Heart right ventricle (tissue), 16 donors: ENCODE measurements around the gene NAT16. TPM values are rescaled to one million over a fixed set of nuclear protein-coding genes. Genes with fewer than 3 reads are reported as not detected.

Experiments used
- ATAC-seq, 8 donors: fragments of 200-7000 bp; cut with Tn5 transposase; one replicate each; pipeline ENCODE4 v1.9.1; 2020; ENCODE audit warnings: mild to moderate bottlenecking in 8 of 8, moderate library complexity in 8 of 8, moderate number of reproducible peaks in 1 of 8
- DNase-seq, 2 donors: peaks; one replicate each; pipeline ENCODE4 v3.0.0-alpha.2; 2020
- H3K27ac ChIP-seq, 10 donors: fragments of 200-600 bp; sonication (generic) in 2 of 10; one replicate each; pipeline versions ENCODE4 v1.5.0 to v1.8.0; 2020 to 2022; ENCODE audit warnings: mild to moderate bottlenecking in 3 of 10
- H3K27me3 ChIP-seq, 7 donors: fragments of 200-600 bp; one replicate each; pipeline ENCODE4 v1.8.0; 2021 to 2022; ENCODE audit warnings: mild to moderate bottlenecking in 2 of 7
- H3K36me3 ChIP-seq, 9 donors: fragments of 200-600 bp; sonication (generic) in 1 of 9; one replicate each; pipeline versions ENCODE4 v1.5.0 to v1.8.0; 2020 to 2022; ENCODE audit warnings: mild to moderate bottlenecking in 2 of 9
- H3K4me1 ChIP-seq, 9 donors: fragments of 200-600 bp; sonication (generic) in 1 of 9; one replicate each; pipeline versions ENCODE4 v1.5.0 to v1.8.0; 2020 to 2022; ENCODE audit warnings: mild to moderate bottlenecking in 4 of 9
- H3K4me3 ChIP-seq, 10 donors: fragments of 200-600 bp; sonication (generic) in 2 of 10; one replicate each; pipeline versions ENCODE4 v1.5.0 to v1.8.0; 2020 to 2022; ENCODE audit warnings: mild to moderate bottlenecking in 7 of 10, moderate library complexity in 2 of 10
- H3K9me3 ChIP-seq, 11 donors: fragments of 200-600 bp in 10 of 11; sonication (generic) in 2 of 11; one replicate each; pipeline versions ENCODE4 v1.5.0 to v1.8.0; 2013 to 2022; ENCODE audit warnings: mild to moderate bottlenecking in 2 of 11, control low read depth in 1 of 11, moderate library complexity in 1 of 11
- CTCF ChIP-seq, 9 donors: fragments of 200-600 bp; sonication (generic) in 2 of 9; IDR thresholded peaks; one replicate each; pipeline versions ENCODE4 v1.5.0 to v1.8.0; 2021 to 2022; ENCODE audit warnings: antibody characterized with exemption in 9 of 9, mild to moderate bottlenecking in 5 of 9, moderate library complexity in 1 of 9
- WGBS, 2 donors: extraction: QIAGEN DNeasy Blood & Tissue Kit; methylation state at CpG; one replicate each; pipeline ENCODE4 v1.1.7; 2013; ENCODE audit warnings: inconsistent platforms in 1 of 2; 5-methylcytosine and 5-hydroxymethylcytosine counted together
- intact Hi-C, 10 donors: fragments of 100-400 bp; cut with DNase I; formaldehyde crosslinking; loops; one replicate each; pipeline versions ENCODE4 v1.11.1 to v1.14.2; 2022
- polyA plus RNA-seq, 2 donors: library from polyadenylated mRNA; stranded (reverse); fragments of 200-250 nt; gene quantifications; one replicate each; pipeline ENCODE4 v1.2.3, GENCODE V29; 2013
- total RNA-seq, 10 donors: library from RNA; stranded (reverse); fragmentation: NEBNext Ultra II Directional in 3 of 10; extraction: Animal tissue kit (Norgen Biotek cat#: 25700) in 3 of 10; gene quantifications; one replicate each; pipeline versions ENCODE4 v1.2.1 to v1.2.4, GENCODE V29; 2021 to 2023
- donor health status: Arrhythmogenic right ventricular cardiomyopathy.
- donor health status: ischemic (EF 13 %, LVEDD 7.1; RV severe dilation, severe dysfunction).
- donor health status: healthy with polysubstance abuse.
- donor health status: DM: no; HTN: yes; CAD: no.
- donor health status: DM: no; HTN: no; CAD: no.
- donor health status: ischemic (EF 25% LVEDD 6.9; RV normal size, moderate dysfunction).
- donor health status: ischemic (EF 25% LVEDD 5.7; RV mildly dilated, moderate dysfunction).
- donor health status: healthy.
- donor health status: DM: yes; HTN: yes; CAD: no.
- donor health status: Ischemic cardiomyopathy.
- donor health status: ischemic (EF 35%, LVEDD 5.7; RV mildly dilated, moderate dysfunction).
- donor health status: nonischemic (EF 11% LVEDD 7.7; RV severe dilation, severe dysfunction).
- donor health status: DM: yes; HTN: yes; CAD: no.
- donor health status: PGD.
- donor health status: ischemic (EF 29% LVEDD 5.4; RV normal size, mild dysfunction).
- donor health status: nonischemic (EF 23%, LVEDD 6.1; RV moderate dilation, normal function).

NAT16 gene
- total and polyA plus RNA-seq, 12 donors: not detected

- DNase-seq: no peak
- H3K36me3 ChIP-seq: no peaks in the 10 kb centered on the region
- peak overlapping the region in 7 of 10 donors; percentile 27 to 86 (median 51) for H3K27ac ChIP-seq
- TF ChIP-seq CTCF (IDR thresholded peaks at IDR 0.05): no peak
- intact Hi-C loops: loop anchor here in 1 of 10 donors (5.0 kb wide), 1 partner anchor 37 kb away; the partner anchor contains the start of gene TRIM56
- peaks cover 0 to 18% (median 0%) of the 10 kb centered on the region in 7 donors for H3K27me3 ChIP-seq
- peaks cover 23 to 77% (median 53%) of the 10 kb centered on the region in 9 donors for H3K4me1 ChIP-seq
- no peak overlapping the region for H3K4me3 ChIP-seq
- WGBS, 2 donors: 45% methylated on average over 7 of the region's 7 CpGs
- no peaks in the 10 kb centered on the region for H3K9me3 ChIP-seq
- no peak for ATAC-seq
Observed at GRCh38 chr7:101124376-101125056, 55.6 kb downstream of the NAT16 start.

GRCh38 chr7:101123703-101124068, 56.4 kb downstream of the NAT16 start:
- intact Hi-C loops: no loop called here
- H3K4me1 ChIP-seq: peaks cover 23 to 78% (median 53%) of the 10 kb centered on the region in 9 donors
- WGBS, 2 donors: 84 to 89% methylated on average over 3 of the region's 3 CpGs

GRCh38 chr7:101122933-101123702, 57.0 kb downstream of the NAT16 start:
- intact Hi-C loops: no loop called here
- DNase-seq (no peak), ATAC-seq (no peak)
- no peaks in the 10 kb centered on the region for H3K9me3 ChIP-seq
- no peaks in the 10 kb centered on the region for H3K36me3 ChIP-seq
- H3K4me1 ChIP-seq: peaks cover 23 to 80% (median 49%) of the 10 kb centered on the region in 9 donors
- no peak for TF ChIP-seq CTCF (IDR thresholded peaks at IDR 0.05)
- peak overlapping the region in 7 of 10 donors; percentile 22 to 52 (median 45) for H3K4me3 ChIP-seq
- H3K27ac ChIP-seq: peak overlapping the region in 9 of 10 donors; percentile 73 to 91 (median 88)
- peaks cover 0 to 18% (median 0%) of the 10 kb centered on the region in 7 donors for H3K27me3 ChIP-seq
- 91 to 92% methylated on average over 11 of the region's 11 CpGs for WGBS, 2 donors

More at GRCh38 chr7:101123703-101124068, 56.4 kb downstream of the NAT16 start:
- ATAC-seq (no peak), DNase-seq (no peak)
- Histone ChIP-seq H3K4me3 (no peak overlapping the region), H3K36me3 (no peaks in the 10 kb centered on the region), H3K27ac (peak overlapping the region in 3 of 10 donors; percentile 4 to 86 (median 72)), H3K27me3 (peaks cover 0 to 18% (median 0%) of the 10 kb centered on the region in 7 donors), H3K9me3 (no peaks in the 10 kb centered on the region)
- TF ChIP-seq CTCF (IDR thresholded peaks at IDR 0.05): no peak
